Middle frontal gyrus (tissue), 1 donor: ENCODE measurements around the gene POLD4.
"Not testable (repeated sequence)": the region's sequence is repeated elsewhere in the genome, so short reads cannot be mapped to it uniquely, and the experiment has no call there.

ENCODE experiments used
- DNase-seq: peaks from one replicate; pipeline ENCODE4 v3.0.0-alpha.2; 2015; ENCODE audit warnings: low spot score; ENCODE audit errors: extremely low spot score

Gene POLD4

GRCh38 chr11:67353317-67354074 lies at the start of gene POLD4:
Gene POLD4, minus strand, starts transcription at chr11:67353546. Its CDS starts 147 bp downstream, at chr11:67353399.
- peak; percentile 83 for DNase-seq

DNA sequence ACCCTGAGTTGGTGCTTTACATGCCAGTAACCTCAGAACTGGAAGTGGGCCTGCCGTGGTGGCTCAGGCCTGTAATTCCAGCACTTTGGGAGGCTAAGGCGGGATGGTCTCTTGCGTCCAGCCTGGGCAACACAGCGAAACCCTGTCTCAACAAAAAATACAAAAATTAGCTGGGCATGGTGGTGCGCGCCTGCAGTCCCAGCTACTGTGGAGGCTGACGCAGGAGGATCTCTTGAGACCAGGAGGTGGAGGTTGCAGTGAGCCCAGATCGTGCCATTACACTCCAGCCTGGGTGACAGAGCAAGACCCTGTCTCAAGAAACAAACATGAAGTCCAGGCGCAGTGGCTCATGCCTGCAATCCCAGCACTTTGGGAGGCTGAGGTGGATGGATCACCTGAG lies 49.7 kb upstream of the POLD4 start:
- DNase-seq: not testable (repeated sequence)

- not testable (repeated sequence) for DNase-seq
Measured at GRCh38 chr11:67402192-67402839, 49.0 kb upstream of the POLD4 start.

DNA sequence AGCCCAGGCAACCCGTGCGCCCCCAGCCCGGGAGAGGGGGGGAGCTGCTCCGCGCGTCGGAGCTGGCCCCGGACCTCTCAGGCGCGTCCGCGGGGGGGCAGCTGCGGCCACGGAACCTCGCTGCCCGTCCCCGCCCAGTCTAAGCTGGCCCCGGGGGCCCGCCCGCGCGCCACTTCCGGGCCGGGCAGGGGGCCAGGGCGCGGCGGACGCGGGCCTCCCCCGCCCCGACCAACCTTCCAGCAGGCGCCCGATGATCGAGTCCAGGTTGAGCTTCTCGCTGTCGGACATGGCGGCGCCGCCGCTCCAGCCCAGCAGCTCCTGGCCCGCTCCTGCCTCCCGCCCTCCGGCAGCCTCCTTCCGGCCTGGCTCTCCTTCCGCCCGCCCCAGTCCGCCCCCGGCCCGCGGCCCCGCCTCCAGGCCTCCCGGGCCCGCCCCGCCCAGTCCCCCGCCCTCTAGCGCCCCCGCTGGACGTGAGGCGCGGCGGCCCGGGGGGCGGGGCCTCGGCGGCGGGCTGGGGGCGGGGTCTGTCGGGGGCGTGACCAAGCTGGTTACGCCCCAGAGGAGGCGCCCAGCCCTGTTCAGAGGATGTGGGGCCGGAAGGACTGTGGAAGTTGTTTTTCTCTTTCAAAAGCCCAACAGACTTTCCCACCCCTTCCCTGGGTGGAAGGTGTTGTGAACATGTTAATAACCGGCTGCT lies 48.3 kb upstream of the POLD4 start, which contains the start of gene PPP1CA:
Gene PPP1CA, minus strand, starts transcription at position 364 of the 697 bp plus-strand sequence. Its CDS starts 76 bp downstream, at position 288.
- DNase-seq: peak; percentile 72

DNA sequence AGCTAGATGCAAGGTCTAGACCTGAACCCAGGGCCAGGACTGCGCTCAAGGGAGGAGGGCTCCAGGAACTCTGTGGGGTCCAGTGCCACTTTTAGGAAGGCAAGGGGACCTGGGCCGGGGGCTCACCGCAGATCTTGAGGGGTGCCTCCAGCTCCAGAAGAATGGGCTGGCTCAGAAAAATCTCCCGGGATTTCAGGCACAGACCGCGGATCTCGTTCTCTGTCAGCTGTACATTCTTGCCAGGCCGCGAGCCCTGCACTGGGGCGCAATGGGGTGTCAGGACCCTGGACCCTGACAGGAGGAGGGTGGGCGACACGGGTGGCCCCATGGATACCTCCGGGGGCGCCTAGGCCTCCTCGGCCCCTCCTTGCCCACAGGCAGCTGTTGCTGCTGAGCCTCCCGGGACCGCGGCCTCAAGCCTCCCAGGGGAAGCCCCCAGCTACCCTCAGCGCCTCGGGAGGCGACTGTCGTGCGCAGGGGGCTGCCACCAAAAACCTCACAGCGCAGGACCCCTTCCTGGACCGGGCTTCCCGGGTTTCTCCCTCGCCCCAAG lies 47.7 kb upstream of the POLD4 start:
- no peak for DNase-seq

GRCh38 chr11:67400251-67400941 lies 47.0 kb upstream of the POLD4 start:
- no peak for DNase-seq

- no peak for DNase-seq
Measured at GRCh38 chr11:67398661-67399563, 45.6 kb upstream of the POLD4 start.

DNA sequence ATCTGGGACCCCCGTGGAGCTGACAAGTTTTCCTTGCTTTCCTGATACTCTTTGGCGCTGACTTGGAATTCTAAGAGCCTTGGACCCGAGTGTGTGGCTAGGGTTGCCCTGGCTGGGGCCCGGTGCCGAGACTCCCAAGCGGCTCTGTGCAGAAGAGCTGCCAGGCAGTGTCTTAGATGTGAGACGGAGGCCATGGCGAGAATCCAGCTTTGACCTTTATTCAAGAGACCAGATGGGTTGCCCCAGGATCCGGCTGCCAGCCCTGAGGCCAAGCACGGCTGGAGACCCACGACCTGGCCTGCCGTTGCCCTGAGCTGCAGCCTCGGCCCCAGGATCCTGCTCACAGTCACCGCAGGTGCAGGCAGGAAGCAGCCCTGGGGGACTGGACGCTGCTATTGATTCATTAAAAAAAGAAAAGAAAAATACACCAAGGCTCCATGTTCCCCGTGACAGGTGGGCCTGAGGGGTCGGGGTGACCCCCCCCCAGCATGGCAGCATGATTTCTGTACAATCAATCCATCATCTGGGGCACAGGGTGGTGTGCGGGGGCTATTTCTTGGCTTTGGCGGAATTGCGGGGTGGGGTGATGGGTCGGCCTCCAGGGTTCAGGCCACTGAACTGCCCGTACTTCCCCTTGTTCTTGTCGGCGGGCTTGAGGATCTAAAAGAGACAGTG lies 44.8 kb upstream of the POLD4 start:
- DNase-seq: no peak

- DNase-seq: no peak
Measured at GRCh38 chr11:67397536-67397935, 44.2 kb upstream of the POLD4 start.

DNA sequence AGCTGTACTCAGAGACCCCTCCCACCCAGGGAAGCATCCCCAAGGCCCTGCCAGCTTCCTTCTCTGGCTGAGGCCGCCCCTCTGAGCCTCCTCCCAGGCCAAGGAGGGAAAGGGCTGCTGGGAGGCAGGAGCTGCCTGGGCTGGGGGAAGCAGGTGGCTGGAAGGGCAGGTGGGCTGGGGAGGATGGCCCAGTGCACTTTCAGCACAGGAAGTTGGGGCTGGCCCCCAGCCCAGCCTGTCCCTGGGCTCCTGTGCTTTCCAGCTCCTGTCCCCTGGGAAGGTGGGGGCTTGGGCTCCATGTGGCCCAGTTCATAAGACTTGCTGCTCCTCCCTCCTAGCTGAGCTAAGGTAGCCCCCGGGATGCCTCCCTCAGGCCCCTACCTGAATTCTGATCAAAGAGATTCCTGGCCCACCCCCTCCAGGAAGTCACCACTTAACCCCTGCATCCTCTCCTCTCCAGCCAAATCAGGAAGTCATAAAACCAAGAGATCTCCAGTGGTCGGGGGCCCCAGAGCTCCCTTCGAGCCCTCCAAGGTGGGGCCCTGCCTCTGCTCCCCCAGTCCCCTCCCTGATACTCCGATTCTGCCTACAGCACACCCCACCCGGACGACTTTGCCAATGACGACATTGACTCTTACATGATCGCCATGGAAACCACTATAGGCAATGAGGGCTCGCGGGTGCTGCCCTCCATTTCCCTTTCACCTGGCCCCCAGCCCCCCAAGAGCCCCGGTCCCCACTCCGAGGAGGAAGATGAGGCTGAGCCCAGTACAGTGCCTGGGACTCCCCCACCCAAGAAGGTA lies 43.4 kb upstream of the POLD4 start:
- no peak for DNase-seq

DNA sequence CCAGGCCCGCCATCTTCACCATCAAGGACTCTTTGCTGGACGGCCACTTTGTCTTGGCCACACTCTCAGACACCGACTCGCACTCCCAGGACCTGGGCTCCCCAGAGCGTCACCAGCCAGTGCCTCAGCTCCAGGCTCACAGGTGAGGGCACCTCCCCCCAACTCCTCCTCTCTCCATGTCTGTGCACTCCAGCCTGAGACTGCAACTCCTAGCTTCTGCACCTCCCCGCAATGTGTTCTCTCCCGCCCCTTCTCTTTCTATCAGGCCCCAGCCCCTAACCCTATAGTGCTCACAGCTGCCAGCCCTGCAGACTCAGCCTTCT lies 42.9 kb upstream of the POLD4 start:
- no peak for DNase-seq

DNA sequence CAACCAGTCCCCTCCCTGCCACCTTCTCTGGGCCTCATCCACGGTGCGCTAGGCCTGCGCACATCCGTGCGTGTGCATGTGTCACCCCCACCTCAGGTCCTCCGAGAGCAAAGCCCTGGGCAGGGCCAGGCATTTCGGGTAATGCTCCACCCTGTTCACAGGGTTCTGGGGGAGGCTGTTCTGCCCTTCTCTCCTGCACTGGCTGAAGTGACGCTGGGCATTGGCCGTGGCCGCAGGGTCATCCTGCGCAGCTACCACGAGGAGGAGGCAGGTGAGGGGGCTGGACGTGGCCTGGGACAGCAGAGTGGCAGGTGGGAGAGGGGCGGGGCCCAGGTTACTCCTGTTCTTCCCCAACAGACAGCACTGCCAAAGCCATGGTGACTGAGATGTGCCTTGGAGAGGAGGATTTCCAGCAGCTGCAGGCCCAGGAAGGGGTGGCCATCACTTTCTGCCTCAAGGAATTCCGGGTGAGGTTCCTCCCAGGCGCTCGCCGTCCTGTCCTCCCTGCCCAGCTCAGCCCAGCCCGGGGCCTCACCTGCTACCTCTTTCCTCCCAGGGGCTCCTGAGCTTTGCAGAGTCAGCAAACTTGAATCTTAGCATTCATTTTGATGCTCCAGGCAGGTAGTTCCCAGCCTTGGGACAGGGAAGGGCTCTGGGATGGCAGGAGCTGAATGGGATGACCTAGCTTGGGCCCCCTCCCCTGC lies 42.4 kb upstream of the POLD4 start:
- DNase-seq: no peak

- no peak for DNase-seq
Measured at GRCh38 chr11:67393990-67394389, 40.6 kb upstream of the POLD4 start.

DNA sequence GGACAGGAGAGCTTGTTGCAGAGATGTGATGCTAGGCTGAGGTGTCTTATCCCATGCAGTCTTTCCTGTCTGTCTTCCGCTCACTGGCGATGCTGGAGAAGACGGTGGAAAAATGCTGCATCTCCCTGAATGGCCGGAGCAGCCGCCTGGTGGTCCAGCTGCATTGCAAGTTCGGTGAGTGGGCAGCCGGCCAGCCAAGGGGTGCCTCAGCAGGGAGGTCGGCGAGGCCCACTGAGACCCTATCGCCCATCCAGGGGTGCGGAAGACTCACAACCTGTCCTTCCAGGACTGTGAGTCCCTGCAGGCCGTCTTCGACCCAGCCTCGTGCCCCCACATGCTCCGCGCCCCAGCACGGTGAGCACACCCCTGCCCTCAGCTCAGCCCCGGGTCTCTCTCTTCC lies 40.1 kb upstream of the POLD4 start:
- DNase-seq: no peak

- no peak for DNase-seq
Measured at GRCh38 chr11:67392183-67392715, 38.9 kb upstream of the POLD4 start.

GRCh38 chr11:67391304-67392182 lies 38.2 kb upstream of the POLD4 start, which contains the start of gene RAD9A:
Gene RAD9A, plus strand, starts transcription at chr11:67391986. Its CDS starts 59 bp downstream, at chr11:67392045.
- peak; percentile 95 for DNase-seq

GRCh38 chr11:67390947-67391303 lies 37.6 kb upstream of the POLD4 start:
- no peak for DNase-seq
